ENCODE measurements around the gene FBLN2. TPM values are rescaled to one million over a fixed set of nuclear protein-coding genes. Genes with fewer than 3 reads are reported as not detected.

FBLN2 gene
- total RNA-seq, 1 donor from 2014 or later = 1.3 TPM

GRCh38 chr3:13537909-13538296 is 11.0 kb upstream of the FBLN2 start:
- intact Hi-C loops (cut with micrococcal nuclease) = no loop called here
- ATAC-seq (ENCODE audit: low read depth) (no peak), DNase-seq (no peak)
- Mint-ChIP-seq H3K36me3 (ENCODE audit: low read depth) (no peaks in the 10 kb centered on the region), H3K9me3 (peaks cover 2% of the 10 kb centered on the region), H3K27me3 (peaks cover 23% of the 10 kb centered on the region), H3K4me1 (no peaks in the 10 kb centered on the region), H3K27ac (no peak overlapping the region), H3K4me3 (no peak overlapping the region)
- TF ChIP-seq, protein P1, sequence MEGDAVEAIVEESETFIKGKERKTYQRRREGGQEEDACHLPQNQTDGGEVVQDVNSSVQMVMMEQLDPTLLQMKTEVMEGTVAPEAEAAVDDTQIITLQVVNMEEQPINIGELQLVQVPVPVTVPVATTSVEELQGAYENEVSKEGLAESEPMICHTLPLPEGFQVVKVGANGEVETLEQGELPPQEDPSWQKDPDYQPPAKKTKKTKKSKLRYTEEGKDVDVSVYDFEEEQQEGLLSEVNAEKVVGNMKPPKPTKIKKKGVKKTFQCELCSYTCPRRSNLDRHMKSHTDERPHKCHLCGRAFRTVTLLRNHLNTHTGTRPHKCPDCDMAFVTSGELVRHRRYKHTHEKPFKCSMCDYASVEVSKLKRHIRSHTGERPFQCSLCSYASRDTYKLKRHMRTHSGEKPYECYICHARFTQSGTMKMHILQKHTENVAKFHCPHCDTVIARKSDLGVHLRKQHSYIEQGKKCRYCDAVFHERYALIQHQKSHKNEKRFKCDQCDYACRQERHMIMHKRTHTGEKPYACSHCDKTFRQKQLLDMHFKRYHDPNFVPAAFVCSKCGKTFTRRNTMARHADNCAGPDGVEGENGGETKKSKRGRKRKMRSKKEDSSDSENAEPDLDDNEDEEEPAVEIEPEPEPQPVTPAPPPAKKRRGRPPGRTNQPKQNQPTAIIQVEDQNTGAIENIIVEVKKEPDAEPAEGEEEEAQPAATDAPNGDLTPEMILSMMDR (IDR thresholded peaks at IDR 0.05) = no peak
- ChIA-PET POLR2A (no interaction called here), CTCF (no interaction called here)

DNA sequence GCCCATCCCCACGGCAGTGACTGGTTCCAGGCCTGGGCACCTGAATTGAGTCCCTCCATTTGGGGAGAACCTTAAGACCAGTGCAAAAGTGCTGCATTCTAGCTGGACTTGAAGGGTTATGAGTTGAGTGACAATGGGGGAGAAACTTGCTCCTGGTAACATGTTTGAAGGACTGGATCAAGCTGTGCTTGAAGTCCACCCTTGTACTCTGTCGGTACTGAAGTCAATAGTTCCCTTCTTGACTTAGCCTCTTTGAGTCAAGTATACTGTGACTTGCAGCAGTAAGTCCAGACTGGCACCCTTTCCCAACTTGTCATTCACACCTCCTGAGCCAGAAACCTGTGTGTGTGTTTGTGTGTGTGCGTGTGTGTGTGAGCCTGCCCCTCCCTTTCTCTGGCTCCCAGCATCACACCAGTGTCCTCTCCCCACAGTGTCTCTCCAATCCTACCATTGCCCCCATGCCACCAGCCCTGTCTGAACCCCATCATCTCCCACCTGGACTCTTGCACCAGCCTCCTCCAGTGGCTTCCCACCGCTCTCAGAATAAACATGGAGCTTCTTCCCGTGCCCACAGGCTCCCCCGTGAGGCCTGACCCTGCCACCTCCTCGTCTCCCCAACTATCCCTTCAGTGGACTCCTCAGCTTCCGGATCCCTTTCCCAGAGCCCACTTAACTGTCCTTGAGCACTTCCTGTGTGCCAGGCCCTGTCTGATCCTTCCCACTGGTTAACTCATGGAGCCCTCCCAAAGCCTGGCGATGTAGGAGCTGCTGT is 10.2 kb upstream of the FBLN2 start:
- Mint-ChIP-seq H3K27me3 (peaks cover 26% of the 10 kb centered on the region), H3K9me3 (peaks cover 2% of the 10 kb centered on the region), H3K4me1 (no peaks in the 10 kb centered on the region), H3K36me3 (ENCODE audit: low read depth) (no peaks in the 10 kb centered on the region), H3K4me3 (no peak overlapping the region), H3K27ac (no peak overlapping the region)
- TF ChIP-seq, protein P1 (IDR thresholded peaks at IDR 0.05) = no peak
- intact Hi-C loops (cut with micrococcal nuclease) = no loop called here
- ChIA-PET POLR2A (no interaction called here), CTCF (no interaction called here)
- ATAC-seq (ENCODE audit: low read depth) = no peak
- DNase-seq = no peak

DNA sequence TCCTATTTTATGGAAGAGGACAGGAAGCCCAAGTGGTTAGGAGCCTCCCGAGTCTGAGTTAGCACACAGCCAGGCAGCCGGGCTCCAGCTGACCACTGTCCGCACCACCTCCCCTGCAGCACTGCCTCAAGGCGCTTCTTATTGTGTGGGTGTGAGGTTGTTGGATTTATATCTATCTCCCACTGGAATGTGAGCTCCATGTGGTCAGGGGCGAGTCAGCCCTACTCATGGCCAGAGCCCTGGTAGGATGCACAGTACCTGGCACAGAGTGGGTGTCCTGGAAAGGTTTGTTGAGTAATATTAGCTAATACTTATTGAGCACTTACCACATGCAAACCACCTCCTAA is 9.7 kb upstream of the FBLN2 start:
- POLR2A ChIA-PET = no interaction called here
- TF ChIP-seq, protein P1 (IDR thresholded peaks at IDR 0.05) = no peak
- intact Hi-C loops (cut with micrococcal nuclease) = no loop called here
- H3K36me3 Mint-ChIP-seq (ENCODE audit: low read depth) = no peaks in the 10 kb centered on the region
- no peak overlapping the region for H3K27ac Mint-ChIP-seq
- H3K9me3 Mint-ChIP-seq = peaks cover 2% of the 10 kb centered on the region
- peaks cover 5% of the 10 kb centered on the region for H3K4me1 Mint-ChIP-seq
- CTCF ChIA-PET = no interaction called here
- H3K4me3 Mint-ChIP-seq = no peak overlapping the region
- H3K27me3 Mint-ChIP-seq = peaks cover 26% of the 10 kb centered on the region
- DNase-seq (no peak), ATAC-seq (ENCODE audit: low read depth) (no peak)

GRCh38 chr3:13539671-13540070 is 9.3 kb upstream of the FBLN2 start:
- H3K36me3 Mint-ChIP-seq (ENCODE audit: low read depth) = no peaks in the 10 kb centered on the region
- no peak for ATAC-seq (ENCODE audit: low read depth)
- intact Hi-C loops (cut with micrococcal nuclease) = no loop called here
- TF ChIP-seq, protein P1 (IDR thresholded peaks at IDR 0.05) = no peak
- no peak overlapping the region for H3K27ac Mint-ChIP-seq
- no peak overlapping the region for H3K4me3 Mint-ChIP-seq
- H3K9me3 Mint-ChIP-seq = peaks cover 2% of the 10 kb centered on the region
- no peak for DNase-seq
- POLR2A ChIA-PET = no interaction called here
- H3K27me3 Mint-ChIP-seq = peaks cover 26% of the 10 kb centered on the region
- CTCF ChIA-PET = no interaction called here
- H3K4me1 Mint-ChIP-seq = peaks cover 9% of the 10 kb centered on the region

- H3K27ac Mint-ChIP-seq = no peak overlapping the region
- DNase-seq = no peak
- H3K4me1 Mint-ChIP-seq = peaks cover 11% of the 10 kb centered on the region
- peaks cover 28% of the 10 kb centered on the region for H3K27me3 Mint-ChIP-seq
- ChIA-PET POLR2A (no interaction called here), CTCF (no interaction called here)
- no peaks in the 10 kb centered on the region for H3K36me3 Mint-ChIP-seq (ENCODE audit: low read depth)
- no peak for ATAC-seq (ENCODE audit: low read depth)
- peaks cover 2% of the 10 kb centered on the region for H3K9me3 Mint-ChIP-seq
- intact Hi-C loops (cut with micrococcal nuclease) = no loop called here
- no peak overlapping the region for H3K4me3 Mint-ChIP-seq
- TF ChIP-seq, protein P1 (IDR thresholded peaks at IDR 0.05) = no peak
These were observed 8.5 kb upstream of the FBLN2 start for GRCh38 chr3:13540297-13540995.
